Ishikawa (cell line): ENCODE measurements around the gene FIGNL1.

Source experiments
- EP300 ChIP-seq: IDR thresholded peaks from 2 replicates; pipeline ENCODE4 v1.6.1; 2012; ENCODE audit warnings: borderline replicate concordance
- FOXM1 ChIP-seq: IDR thresholded peaks from 2 replicates; pipeline ENCODE4 v1.6.1; 2012; ENCODE audit warnings: low read depth, borderline replicate concordance
- MAX ChIP-seq: IDR thresholded peaks from 2 replicates; pipeline ENCODE4 v1.6.1; 2012
- REST ChIP-seq: IDR thresholded peaks from 2 replicates; pipeline ENCODE4 v1.6.1; 2012; ENCODE audit warnings: low read depth, mild to moderate bottlenecking
- TCF12 ChIP-seq: IDR thresholded peaks from 2 replicates; pipeline ENCODE4 v1.6.1; 2012; ENCODE audit warnings: low read depth
- YY1 ChIP-seq: IDR thresholded peaks from 2 replicates; pipeline ENCODE4 v1.6.1; 2012; ENCODE audit warnings: low read depth

DNA sequence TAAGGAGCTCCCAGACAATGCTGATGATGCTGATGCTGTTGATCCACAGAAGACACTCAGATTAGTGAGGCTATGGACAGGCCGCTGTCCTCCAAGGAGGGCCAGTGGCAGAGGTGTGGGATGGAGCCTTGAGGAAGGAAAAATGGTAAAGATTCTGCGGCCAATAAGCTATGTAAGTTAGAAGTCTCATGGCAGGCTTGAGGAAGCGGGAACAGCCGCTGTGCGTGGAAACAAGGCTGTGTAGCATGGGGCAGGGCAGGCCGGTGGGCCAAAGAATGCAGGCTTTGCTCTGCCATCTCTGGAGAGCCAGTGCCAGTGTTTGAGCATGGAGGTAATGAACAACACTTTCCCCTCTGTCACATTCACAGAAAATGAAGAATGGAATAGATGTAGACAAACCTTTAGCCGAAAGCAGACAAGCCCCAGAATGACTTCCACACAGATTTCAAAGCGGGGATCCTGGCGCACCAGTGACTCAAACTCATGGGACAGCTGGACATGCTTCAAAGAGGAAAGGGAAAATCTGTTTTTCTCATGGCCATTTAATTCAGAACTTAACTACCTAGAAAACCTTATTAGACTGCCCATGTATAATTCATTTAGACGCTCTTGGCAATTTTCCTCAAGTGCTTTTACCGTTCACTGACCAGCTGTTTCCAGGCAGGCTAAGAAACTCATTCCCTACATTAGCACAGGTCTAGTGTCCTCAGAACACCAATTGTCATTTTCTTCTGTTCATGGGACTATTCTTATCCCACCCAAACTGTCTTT, 16.9 kb upstream of the FIGNL1 start:
- TF ChIP-seq YY1, result no peak
- TF ChIP-seq FOXM1, result no peak
- no peak for TF ChIP-seq TCF12
- TF ChIP-seq EP300, result no peak
- TF ChIP-seq MAX, result no peak
- TF ChIP-seq REST, result no peak
